Measurements from ENCODE around the gene NR1H2.

NR1H2 gene

DNA sequence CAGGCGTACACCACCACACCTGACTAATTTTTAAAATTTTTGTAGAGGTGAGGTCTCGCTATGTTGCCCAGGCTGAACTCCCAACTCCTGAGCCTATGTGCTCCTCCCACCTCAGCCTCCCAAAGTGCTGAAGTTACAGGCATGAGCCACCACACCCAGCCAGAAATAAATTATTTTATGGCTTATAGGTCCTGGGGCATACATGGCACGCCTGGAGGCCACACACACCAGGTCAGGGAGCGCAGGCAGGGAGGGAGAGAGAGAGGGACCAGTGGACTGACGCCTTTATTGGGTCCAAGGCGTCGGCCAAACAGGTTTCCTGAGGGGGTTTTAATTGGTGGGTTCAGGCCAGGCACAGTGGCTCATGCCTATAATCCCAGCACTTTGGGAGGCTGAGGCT is 49.3 kb downstream of the NR1H2 start:
- no peak overlapping the region for H3K4me3 ChIP-seq (ENCODE audit: low read depth, low read length)
- TF ChIP-seq, protein P1, sequence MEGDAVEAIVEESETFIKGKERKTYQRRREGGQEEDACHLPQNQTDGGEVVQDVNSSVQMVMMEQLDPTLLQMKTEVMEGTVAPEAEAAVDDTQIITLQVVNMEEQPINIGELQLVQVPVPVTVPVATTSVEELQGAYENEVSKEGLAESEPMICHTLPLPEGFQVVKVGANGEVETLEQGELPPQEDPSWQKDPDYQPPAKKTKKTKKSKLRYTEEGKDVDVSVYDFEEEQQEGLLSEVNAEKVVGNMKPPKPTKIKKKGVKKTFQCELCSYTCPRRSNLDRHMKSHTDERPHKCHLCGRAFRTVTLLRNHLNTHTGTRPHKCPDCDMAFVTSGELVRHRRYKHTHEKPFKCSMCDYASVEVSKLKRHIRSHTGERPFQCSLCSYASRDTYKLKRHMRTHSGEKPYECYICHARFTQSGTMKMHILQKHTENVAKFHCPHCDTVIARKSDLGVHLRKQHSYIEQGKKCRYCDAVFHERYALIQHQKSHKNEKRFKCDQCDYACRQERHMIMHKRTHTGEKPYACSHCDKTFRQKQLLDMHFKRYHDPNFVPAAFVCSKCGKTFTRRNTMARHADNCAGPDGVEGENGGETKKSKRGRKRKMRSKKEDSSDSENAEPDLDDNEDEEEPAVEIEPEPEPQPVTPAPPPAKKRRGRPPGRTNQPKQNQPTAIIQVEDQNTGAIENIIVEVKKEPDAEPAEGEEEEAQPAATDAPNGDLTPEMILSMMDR (IDR thresholded peaks at IDR 0.05; ENCODE audit: low read depth, low read length), result no peak

DNA sequence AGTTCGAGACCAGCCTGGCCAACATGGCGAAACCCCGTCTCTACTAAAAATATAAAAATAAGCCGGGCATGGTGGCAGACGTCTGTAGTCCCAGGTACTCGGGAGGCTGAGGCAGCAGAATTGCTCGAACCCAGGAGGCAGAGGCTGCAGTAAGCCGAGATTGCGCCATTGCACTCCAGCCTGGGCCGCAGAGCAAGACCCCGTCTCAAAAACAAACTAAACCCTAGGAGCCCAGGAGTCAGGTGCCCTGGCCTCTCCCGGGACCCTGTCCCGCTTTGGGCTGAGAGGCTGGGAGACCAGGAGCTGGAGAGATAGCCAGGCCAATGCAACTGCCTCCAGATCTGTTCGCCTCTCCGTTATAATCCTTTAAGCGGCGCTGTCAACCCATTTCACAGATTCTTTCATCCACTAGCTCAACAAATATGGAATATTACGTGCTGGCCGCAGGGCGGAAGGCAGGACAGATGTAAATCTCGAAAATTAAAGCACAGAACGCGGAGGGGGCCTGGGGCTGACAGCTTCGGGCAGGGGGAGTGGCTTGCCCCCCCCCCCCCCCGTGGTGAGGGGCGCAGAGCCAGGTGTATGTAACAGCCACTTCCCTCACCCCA is 51.2 kb downstream of the NR1H2 start:
- H3K4me3 ChIP-seq (ENCODE audit: low read depth, low read length), result no peak overlapping the region
- TF ChIP-seq, protein P1 (IDR thresholded peaks at IDR 0.05; ENCODE audit: low read depth, low read length), result no peak

DNA sequence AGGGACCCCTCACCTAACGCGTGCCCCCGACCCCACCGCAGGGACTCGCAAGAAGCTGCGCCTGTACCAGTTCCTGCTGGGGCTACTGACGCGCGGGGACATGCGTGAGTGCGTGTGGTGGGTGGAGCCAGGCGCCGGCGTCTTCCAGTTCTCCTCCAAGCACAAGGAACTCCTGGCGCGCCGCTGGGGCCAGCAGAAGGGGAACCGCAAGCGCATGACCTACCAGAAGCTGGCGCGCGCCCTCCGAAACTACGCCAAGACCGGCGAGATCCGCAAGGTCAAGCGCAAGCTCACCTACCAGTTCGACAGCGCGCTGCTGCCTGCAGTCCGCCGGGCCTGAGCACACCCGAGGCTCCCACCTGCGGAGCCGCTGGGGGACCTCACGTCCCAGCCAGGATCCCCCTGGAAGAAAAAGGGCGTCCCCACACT is 51.8 kb downstream of the NR1H2 start:
- H3K4me3 ChIP-seq (ENCODE audit: low read depth, low read length), result no peak overlapping the region
- TF ChIP-seq, protein P1 (IDR thresholded peaks at IDR 0.05; ENCODE audit: low read depth, low read length), result no peak

DNA sequence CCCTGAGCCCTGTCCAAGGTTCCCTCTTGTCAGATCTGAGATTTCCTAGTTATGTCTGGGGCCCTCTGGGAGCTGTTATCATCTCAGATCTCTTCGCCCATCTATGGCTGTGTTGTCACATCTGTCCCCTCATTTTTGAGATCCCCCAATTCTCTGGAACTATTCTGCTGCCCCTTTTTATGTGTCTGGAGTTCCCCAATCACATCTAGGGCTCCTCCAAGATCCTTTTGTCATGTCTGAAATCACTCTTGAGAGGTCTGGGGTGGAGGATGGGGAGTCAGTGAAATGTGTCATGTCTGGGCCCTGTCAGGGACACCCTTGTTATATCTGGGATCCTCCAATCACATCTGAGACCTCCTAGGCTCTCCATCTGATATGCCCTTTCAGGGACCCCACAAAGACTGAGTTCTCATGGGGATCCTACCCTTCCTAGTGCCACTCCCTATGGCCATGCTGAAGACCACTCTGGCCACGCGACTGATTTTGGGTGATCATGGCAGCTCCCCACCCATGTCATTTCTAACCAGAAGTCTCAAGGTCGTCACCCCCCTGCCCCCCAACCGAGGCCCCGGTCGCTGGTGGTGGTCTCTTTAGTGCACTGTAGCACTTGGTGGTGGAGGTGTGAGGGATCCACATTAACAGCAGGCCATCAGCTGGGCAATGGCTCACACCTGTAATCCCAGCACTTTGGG is 52.7 kb downstream of the NR1H2 start:
- H3K4me3 ChIP-seq (ENCODE audit: low read depth, low read length), result no peak overlapping the region
- TF ChIP-seq, protein P1 (IDR thresholded peaks at IDR 0.05; ENCODE audit: low read depth, low read length), result no peak

DNA sequence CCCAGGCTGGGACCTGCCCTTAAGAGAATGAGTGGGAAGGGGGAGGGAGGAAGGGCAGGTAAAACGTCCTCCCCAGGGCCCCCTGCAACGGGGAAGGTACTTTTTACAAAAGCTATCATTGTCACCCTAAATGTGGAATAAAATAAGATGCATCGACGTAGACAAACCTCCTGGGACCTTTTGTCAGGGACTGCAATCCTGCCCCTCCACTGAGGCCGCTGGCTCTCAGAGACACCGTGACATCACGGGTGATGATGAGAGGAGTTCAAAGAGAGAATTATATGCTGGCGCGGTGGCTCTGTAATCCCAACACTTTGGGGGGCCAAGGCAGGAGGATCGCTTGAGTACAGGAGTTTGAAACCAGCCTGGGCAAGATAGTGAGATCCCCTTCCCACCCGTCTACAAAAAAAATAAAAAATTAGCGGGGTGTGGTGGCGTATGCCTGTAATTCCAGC is 54.7 kb downstream of the NR1H2 start:
- peak overlapping the region; percentile 57 for H3K4me3 ChIP-seq (ENCODE audit: low read depth, low read length)
- TF ChIP-seq, protein P1 (IDR thresholded peaks at IDR 0.05; ENCODE audit: low read depth, low read length), result no peak

DNA sequence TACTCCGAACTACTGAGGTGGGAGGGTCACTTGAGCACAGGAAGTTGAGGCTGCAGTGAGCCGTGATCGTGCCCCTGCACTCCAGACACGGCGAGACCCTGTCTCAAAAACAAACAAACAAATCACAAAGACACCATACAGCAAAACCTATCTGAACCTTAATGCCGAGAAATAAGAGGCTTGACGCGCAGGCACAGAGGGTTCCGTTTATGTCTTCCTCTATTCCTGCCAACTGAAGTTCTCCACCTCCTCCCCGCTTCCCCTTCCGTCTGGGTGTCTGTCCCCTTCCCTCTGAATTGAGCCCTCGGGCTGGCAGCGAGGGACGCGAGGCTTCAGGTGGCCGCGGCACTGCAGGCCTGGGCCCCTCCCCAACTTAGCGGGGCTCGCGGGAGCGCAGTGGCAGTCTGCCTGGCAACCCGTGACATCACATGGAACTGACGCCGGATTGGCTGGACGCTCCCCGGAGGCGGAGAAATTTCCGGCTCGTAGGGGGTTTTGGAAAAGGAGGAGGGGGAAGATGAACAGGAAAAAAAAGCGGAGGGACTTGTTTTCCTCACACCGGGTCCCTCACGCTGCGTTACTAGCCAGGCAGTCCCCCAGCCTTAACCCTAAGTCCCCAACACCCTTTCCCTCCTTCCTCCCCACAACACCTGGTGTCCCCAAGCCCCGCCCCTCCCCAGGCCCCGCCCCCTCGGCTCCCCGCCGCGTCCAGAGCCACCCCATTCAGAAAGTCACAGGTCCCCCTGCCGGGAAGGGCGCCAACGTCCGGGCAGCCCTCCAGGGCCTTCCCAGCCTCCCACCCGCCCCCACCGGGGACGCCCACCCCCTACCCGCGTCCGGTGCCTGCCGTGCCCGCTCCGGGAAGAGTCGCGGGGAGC is 55.3 kb downstream of the NR1H2 start:
- H3K4me3 ChIP-seq (ENCODE audit: low read depth, low read length), result peak overlapping the region; percentile 57
- TF ChIP-seq, protein P1 (IDR thresholded peaks at IDR 0.05; ENCODE audit: low read depth, low read length), result no peak
